ENCODE data around the gene EPHB1.
"Not testable (repeated sequence)": the region's sequence is repeated elsewhere in the genome, so short reads cannot be mapped to it uniquely, and the experiment has no call there.

Gene EPHB1

DNA sequence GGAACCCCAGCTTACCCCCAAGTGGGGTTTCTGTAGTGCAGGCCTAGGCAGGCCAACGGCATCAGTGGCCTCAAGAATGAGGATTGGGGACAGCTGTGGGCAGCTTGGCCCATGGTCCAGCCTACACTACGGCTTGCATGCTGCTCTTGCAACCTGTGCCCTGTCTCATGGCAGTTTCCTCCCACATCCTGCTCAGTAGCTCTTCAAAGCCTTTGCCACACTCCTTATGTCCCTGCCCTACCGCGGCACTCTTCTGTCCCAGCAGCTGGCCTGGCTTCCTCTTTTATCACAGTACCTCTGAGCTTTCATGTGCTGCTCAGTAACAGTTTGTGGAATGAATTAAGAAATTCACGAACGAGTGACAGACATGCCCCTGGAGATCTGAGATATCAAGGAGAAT lies 431.0 kb downstream of the EPHB1 start:
- Histone ChIP-seq H3K4me3 (ENCODE audit: low read depth in 1 of 5, low read length in 5 of 5) (no peak overlapping the region), H3K27me3 (ENCODE audit: control insufficient read depth in 5 of 5, insufficient read depth in 4 of 5, low read length in 5 of 5) (peaks cover 0 to 3% (median 0%) of the 10 kb centered on the region in 5 donors), H3K36me3 (ENCODE audit: control insufficient read depth in 5 of 5, insufficient read depth in 5 of 5, low read length in 5 of 5) (no peaks in the 10 kb centered on the region), H3K9me3 (ENCODE audit: control insufficient read depth in 5 of 5, low read length in 5 of 5) (peaks cover 0 to 3% (median 0%) of the 10 kb centered on the region in 5 donors), H3K4me1 (ENCODE audit: control insufficient read depth in 5 of 5, insufficient read depth in 5 of 5, low read length in 5 of 5) (peaks cover 0 to 17% (median 9%) of the 10 kb centered on the region in 5 donors), H3K27ac (ENCODE audit: low read depth, low read length) (no peak overlapping the region), H3K9ac (ENCODE audit: low read length in 5 of 5) (no peak overlapping the region)

DNA sequence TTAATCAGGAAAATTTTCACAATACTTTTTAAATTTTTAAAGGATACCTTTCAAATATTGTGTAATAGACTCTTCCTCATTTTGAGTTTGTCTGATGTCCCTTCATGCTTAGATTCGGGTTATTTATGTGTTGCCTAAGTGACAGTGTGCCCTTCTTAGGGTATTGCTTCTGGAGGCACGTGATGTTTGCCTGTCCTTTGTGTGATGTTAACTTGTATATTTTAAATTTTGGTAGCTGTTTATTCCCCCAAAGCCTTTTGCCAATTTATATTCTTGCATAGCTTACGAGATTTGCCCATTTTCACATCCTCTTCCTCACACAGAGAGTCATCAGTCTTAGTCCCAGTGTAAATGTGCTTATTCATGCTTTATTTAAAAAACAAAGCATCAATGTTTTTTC lies 433.1 kb downstream of the EPHB1 start:
- H3K9me3 ChIP-seq (ENCODE audit: control insufficient read depth in 5 of 5, low read length in 5 of 5), result peaks cover 0 to 3% (median 0%) of the 10 kb centered on the region in 5 donors
- no peak overlapping the region for H3K9ac ChIP-seq (ENCODE audit: low read length in 5 of 5)
- H3K27ac ChIP-seq (ENCODE audit: low read depth, low read length), result no peak overlapping the region
- H3K4me1 ChIP-seq (ENCODE audit: control insufficient read depth in 5 of 5, insufficient read depth in 5 of 5, low read length in 5 of 5), result peaks cover 0 to 17% (median 9%) of the 10 kb centered on the region in 5 donors
- no peaks in the 10 kb centered on the region for H3K36me3 ChIP-seq (ENCODE audit: control insufficient read depth in 5 of 5, insufficient read depth in 5 of 5, low read length in 5 of 5)
- no peak overlapping the region for H3K4me3 ChIP-seq (ENCODE audit: low read depth in 1 of 5, low read length in 5 of 5)
- peaks cover 0 to 3% (median 0%) of the 10 kb centered on the region in 5 donors for H3K27me3 ChIP-seq (ENCODE audit: control insufficient read depth in 5 of 5, insufficient read depth in 4 of 5, low read length in 5 of 5)

DNA sequence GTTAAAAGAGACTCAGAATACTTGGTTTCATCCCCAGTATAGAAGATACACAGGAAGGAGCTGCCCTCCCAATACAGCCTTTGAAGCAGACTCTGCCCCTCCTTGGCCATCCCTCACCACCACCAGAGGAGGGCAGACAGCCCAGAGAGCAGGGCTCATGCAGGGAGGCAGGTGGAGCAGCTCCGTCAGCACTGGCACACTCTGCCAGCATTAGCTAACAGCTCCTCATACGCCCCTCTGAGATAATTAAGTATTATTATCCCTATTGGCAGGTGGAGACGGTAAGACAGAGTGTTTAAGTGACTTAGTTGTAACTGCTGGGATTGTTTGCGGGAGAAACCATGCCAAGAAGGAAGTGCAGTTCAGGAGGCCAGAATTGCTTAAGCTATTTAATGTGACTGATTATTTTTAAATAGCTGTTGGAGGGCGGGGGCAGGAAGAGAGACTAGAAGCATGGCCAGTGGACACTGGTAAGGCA lies 434.0 kb downstream of the EPHB1 start:
- no peak overlapping the region for H3K27ac ChIP-seq (ENCODE audit: low read depth, low read length)
- no peak overlapping the region for H3K4me3 ChIP-seq (ENCODE audit: low read depth in 1 of 5, low read length in 5 of 5)
- no peaks in the 10 kb centered on the region for H3K36me3 ChIP-seq (ENCODE audit: control insufficient read depth in 5 of 5, insufficient read depth in 5 of 5, low read length in 5 of 5)
- H3K9ac ChIP-seq (ENCODE audit: low read length in 5 of 5), result no peak overlapping the region
- peaks cover 0 to 17% (median 9%) of the 10 kb centered on the region in 5 donors for H3K4me1 ChIP-seq (ENCODE audit: control insufficient read depth in 5 of 5, insufficient read depth in 5 of 5, low read length in 5 of 5)
- H3K9me3 ChIP-seq (ENCODE audit: control insufficient read depth in 5 of 5, low read length in 5 of 5), result peaks cover 0 to 3% (median 0%) of the 10 kb centered on the region in 5 donors
- H3K27me3 ChIP-seq (ENCODE audit: control insufficient read depth in 5 of 5, insufficient read depth in 4 of 5, low read length in 5 of 5), result peaks cover 0 to 3% (median 0%) of the 10 kb centered on the region in 5 donors

DNA sequence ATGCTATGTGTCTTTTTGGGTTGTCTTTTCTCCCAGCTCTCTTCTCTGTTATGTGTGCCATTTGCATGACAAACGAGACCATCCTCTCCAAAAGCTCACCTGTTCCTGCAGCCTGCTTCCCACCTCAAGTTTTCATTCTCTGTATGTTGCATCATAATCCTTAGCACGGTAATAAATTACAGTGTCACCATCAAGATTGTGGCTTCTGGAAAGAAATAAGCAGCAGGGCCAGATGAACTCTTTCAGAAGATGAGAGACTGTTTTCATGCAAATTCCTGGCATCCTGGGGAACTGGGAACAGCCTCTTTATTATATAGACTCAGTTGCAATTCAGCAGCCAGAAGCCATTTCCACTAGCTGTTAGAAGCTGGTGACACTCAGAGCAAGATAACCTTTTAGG lies 436.7 kb downstream of the EPHB1 start:
- Histone ChIP-seq H3K27me3 (ENCODE audit: control insufficient read depth in 5 of 5, insufficient read depth in 4 of 5, low read length in 5 of 5) (peaks cover 0 to 3% (median 0%) of the 10 kb centered on the region in 5 donors), H3K27ac (ENCODE audit: low read depth, low read length) (no peak overlapping the region), H3K9ac (ENCODE audit: low read length in 5 of 5) (no peak overlapping the region), H3K36me3 (ENCODE audit: control insufficient read depth in 5 of 5, insufficient read depth in 5 of 5, low read length in 5 of 5) (no peaks in the 10 kb centered on the region), H3K4me1 (ENCODE audit: control insufficient read depth in 5 of 5, insufficient read depth in 5 of 5, low read length in 5 of 5) (peaks cover 0 to 17% (median 9%) of the 10 kb centered on the region in 5 donors), H3K4me3 (ENCODE audit: low read depth in 1 of 5, low read length in 5 of 5) (no peak overlapping the region), H3K9me3 (ENCODE audit: control insufficient read depth in 5 of 5, low read length in 5 of 5) (peaks cover 0 to 3% (median 0%) of the 10 kb centered on the region in 5 donors)

DNA sequence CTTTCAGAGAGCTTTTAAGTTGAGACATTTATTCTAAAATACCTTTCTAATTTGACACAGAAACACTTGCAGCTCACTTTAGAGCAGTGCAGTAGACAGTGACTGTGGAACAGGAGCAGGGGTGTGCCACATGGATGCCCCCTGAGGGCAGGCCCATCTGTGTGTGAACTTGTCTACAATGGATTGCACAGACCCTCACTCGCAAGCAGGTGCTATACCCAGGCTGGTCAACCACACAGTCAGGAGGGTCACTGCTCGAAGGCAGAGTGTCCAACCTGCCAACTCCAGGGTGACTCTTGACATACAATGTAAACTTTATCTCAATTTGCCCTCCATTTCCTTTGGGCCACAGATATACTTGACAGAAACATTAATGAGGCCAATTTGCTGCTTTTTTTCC lies 437.2 kb downstream of the EPHB1 start:
- Histone ChIP-seq H3K4me1 (ENCODE audit: control insufficient read depth in 5 of 5, insufficient read depth in 5 of 5, low read length in 5 of 5) (peaks cover 0 to 17% (median 9%) of the 10 kb centered on the region in 5 donors), H3K27me3 (ENCODE audit: control insufficient read depth in 5 of 5, insufficient read depth in 4 of 5, low read length in 5 of 5) (peaks cover 0 to 3% (median 0%) of the 10 kb centered on the region in 5 donors), H3K9me3 (ENCODE audit: control insufficient read depth in 5 of 5, low read length in 5 of 5) (peaks cover 0 to 3% (median 0%) of the 10 kb centered on the region in 5 donors), H3K36me3 (ENCODE audit: control insufficient read depth in 5 of 5, insufficient read depth in 5 of 5, low read length in 5 of 5) (no peaks in the 10 kb centered on the region), H3K27ac (ENCODE audit: low read depth, low read length) (no peak overlapping the region), H3K9ac (ENCODE audit: low read length in 5 of 5) (no peak overlapping the region), H3K4me3 (ENCODE audit: low read depth in 1 of 5, low read length in 5 of 5) (no peak overlapping the region)

DNA sequence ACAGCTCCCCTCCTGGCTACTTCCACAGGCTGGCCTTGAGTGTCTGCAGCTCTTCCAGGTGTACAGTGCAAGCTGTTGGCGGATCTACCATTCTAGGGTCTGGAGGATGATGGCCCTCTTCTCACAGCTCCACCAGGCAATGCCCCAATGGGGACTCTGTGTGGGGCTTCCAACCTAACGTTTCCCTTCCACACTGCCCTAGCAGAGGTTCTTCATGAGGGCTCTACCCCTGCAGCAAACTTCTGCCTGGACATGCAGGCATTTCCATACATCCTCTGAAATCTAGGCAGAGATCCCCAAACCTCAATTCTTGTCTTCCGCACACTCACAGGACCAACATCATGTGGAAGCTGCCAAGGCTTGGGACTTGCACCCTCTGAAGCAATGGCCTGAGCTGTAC lies 438.4 kb downstream of the EPHB1 start:
- H3K9ac ChIP-seq (ENCODE audit: low read length in 5 of 5); H3K27me3 ChIP-seq (ENCODE audit: control insufficient read depth in 5 of 5, insufficient read depth in 4 of 5, low read length in 5 of 5); H3K9me3 ChIP-seq (ENCODE audit: control insufficient read depth in 5 of 5, low read length in 5 of 5); H3K4me3 ChIP-seq (ENCODE audit: low read depth in 1 of 5, low read length in 5 of 5); H3K27ac ChIP-seq (ENCODE audit: low read depth, low read length); H3K36me3 ChIP-seq (ENCODE audit: control insufficient read depth in 5 of 5, insufficient read depth in 5 of 5, low read length in 5 of 5): not testable (repeated sequence)
- H3K4me1 ChIP-seq (ENCODE audit: control insufficient read depth in 5 of 5, insufficient read depth in 5 of 5, low read length in 5 of 5), result peaks cover 0 to 13% (median 9%) of the 10 kb centered on the region in 5 donors

DNA sequence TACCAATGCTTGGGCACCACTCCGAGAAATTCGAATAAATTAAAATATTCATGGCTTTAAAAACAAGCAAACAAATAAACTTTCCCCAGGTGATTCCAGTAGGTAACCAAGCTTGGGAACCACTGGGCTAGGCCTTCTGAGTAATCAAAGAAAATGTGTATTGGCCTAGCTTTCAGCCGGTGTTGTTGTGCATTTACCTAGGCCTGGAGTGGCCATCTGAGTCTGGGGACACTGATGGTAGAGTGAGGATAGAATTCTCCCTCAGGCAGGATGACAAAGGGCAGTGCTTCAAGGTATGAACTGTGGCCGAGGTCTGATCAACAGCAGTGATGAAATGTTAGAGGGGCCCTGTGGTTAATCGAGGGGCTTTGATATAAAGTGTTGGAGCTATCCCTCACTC lies 440.5 kb downstream of the EPHB1 start:
- H3K4me3 ChIP-seq (ENCODE audit: low read depth in 1 of 5, low read length in 5 of 5), result no peak overlapping the region
- no peaks in the 10 kb centered on the region for H3K4me1 ChIP-seq (ENCODE audit: control insufficient read depth in 5 of 5, insufficient read depth in 5 of 5, low read length in 5 of 5)
- H3K9ac ChIP-seq (ENCODE audit: low read length in 5 of 5), result no peak overlapping the region
- no peak overlapping the region for H3K27ac ChIP-seq (ENCODE audit: low read depth, low read length)
- no peaks in the 10 kb centered on the region for H3K36me3 ChIP-seq (ENCODE audit: control insufficient read depth in 5 of 5, insufficient read depth in 5 of 5, low read length in 5 of 5)
- H3K9me3 ChIP-seq (ENCODE audit: control insufficient read depth in 5 of 5, low read length in 5 of 5), result no peaks in the 10 kb centered on the region
- H3K27me3 ChIP-seq (ENCODE audit: control insufficient read depth in 5 of 5, insufficient read depth in 4 of 5, low read length in 5 of 5), result no peaks in the 10 kb centered on the region

DNA sequence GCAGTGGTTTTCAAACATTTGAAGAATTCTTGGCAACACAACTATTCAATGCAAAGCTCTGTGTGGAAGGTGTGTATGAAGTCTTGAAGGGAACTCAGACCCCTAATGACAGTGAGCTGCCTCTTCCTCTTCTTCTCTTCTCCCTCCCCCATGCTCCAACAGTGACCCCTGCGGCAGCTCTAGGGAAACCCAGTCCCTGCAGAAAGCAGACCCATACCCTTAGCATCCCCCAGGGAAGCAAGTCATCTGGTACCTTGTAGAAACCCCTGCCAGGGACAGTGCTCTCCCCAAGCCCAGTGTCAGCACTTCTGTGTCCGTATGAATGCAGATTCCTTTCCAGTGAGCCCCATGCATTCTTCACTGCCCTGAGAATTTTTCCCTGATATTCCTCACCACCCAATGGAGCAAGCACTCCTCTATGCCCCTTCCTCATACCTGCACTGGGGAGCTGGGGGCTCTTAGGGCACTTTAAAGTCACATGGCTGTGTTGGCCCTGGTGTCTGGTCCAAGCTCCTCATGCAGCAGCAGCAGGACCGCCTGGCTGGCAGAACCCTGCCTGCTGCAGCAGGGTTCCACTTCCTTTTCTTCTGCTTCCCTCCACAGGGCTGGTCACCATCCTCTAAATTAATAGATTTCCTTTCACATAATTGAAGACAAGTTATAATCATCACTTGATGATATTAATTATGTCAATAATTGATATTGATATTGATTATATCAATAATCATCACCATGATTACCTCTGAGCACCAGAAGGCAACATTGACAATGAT lies 442.5 kb downstream of the EPHB1 start:
- no peak overlapping the region for H3K27ac ChIP-seq (ENCODE audit: low read depth, low read length)
- H3K27me3 ChIP-seq (ENCODE audit: control insufficient read depth in 5 of 5, insufficient read depth in 4 of 5, low read length in 5 of 5), result no peaks in the 10 kb centered on the region
- H3K4me1 ChIP-seq (ENCODE audit: control insufficient read depth in 5 of 5, insufficient read depth in 5 of 5, low read length in 5 of 5), result no peaks in the 10 kb centered on the region
- no peak overlapping the region for H3K4me3 ChIP-seq (ENCODE audit: low read depth in 1 of 5, low read length in 5 of 5)
- no peak overlapping the region for H3K9ac ChIP-seq (ENCODE audit: low read length in 5 of 5)
- H3K9me3 ChIP-seq (ENCODE audit: control insufficient read depth in 5 of 5, low read length in 5 of 5), result no peaks in the 10 kb centered on the region
- H3K36me3 ChIP-seq (ENCODE audit: control insufficient read depth in 5 of 5, insufficient read depth in 5 of 5, low read length in 5 of 5), result no peaks in the 10 kb centered on the region

DNA sequence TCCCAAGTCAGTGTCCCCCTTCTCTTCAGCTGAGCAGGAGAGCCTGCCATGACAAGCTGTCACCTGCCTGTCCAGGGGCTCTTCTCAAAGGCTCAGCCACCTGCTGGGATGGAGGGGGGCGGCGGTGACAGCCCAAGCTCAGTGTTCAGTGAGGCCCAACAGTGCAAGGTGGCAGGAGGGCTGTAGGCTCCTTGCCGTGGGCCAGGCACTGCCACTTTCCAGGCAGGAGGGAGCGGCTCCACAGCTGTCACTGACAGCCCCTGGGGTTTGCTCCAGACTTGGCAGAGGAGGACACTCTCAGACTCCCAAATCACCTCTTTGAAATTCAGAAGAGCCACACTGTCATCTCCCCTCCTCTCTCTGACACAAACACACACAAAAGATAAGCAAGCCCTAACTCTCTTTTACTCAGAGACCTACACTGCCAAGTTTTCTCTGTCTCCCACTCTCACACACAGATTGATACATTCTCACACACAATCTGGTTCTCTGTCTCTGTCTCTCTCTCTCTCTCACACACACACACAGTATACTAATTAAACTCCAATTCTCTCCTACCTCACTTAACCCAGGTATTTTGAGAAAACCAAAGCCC lies 443.3 kb downstream of the EPHB1 start:
- Histone ChIP-seq H3K4me3 (ENCODE audit: low read depth in 1 of 5, low read length in 5 of 5) (no peak overlapping the region), H3K9me3 (ENCODE audit: control insufficient read depth in 5 of 5, low read length in 5 of 5) (no peaks in the 10 kb centered on the region), H3K36me3 (ENCODE audit: control insufficient read depth in 5 of 5, insufficient read depth in 5 of 5, low read length in 5 of 5) (no peaks in the 10 kb centered on the region), H3K27ac (ENCODE audit: low read depth, low read length) (no peak overlapping the region), H3K27me3 (ENCODE audit: control insufficient read depth in 5 of 5, insufficient read depth in 4 of 5, low read length in 5 of 5) (no peaks in the 10 kb centered on the region), H3K9ac (ENCODE audit: low read length in 5 of 5) (no peak overlapping the region), H3K4me1 (ENCODE audit: control insufficient read depth in 5 of 5, insufficient read depth in 5 of 5, low read length in 5 of 5) (no peaks in the 10 kb centered on the region)

DNA sequence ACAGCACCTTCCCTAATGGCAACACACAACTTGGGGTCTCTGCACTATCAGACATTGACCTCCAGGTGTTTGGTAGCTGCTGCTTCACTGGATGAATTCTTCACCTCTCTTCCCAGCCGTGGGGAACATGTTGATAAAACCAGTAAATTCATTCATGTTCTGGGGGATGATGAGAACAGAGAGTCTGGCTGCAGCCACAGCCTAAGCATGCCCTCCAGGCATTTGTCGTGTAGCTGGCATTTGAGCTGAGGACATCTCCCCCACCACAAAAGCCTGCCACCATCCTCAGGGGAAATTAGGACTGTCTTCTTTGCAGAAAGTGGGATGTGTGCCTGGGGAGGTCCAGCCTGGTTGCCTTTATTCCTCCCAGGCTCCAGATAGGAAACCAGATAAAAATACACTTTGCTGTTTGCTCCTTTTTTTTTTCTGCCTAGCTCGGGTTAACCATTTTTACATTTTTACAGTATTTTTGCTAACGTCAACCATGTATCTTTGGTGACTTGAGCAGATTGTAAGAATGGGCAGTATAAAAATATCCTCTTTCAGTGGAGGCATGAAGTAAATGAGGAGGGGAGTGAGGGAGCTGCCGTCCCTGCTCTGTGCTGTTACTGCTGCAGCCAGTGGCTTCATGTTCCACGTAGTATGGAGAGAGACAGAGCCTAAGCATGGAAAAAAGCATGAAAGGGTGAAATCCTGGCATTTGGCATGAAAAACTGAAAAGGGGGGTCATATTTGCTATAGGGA lies 444.0 kb downstream of the EPHB1 start:
- no peaks in the 10 kb centered on the region for H3K4me1 ChIP-seq (ENCODE audit: control insufficient read depth in 5 of 5, insufficient read depth in 5 of 5, low read length in 5 of 5)
- H3K27me3 ChIP-seq (ENCODE audit: control insufficient read depth in 5 of 5, insufficient read depth in 4 of 5, low read length in 5 of 5), result no peaks in the 10 kb centered on the region
- no peak overlapping the region for H3K4me3 ChIP-seq (ENCODE audit: low read depth in 1 of 5, low read length in 5 of 5)
- no peak overlapping the region for H3K27ac ChIP-seq (ENCODE audit: low read depth, low read length)
- no peaks in the 10 kb centered on the region for H3K9me3 ChIP-seq (ENCODE audit: control insufficient read depth in 5 of 5, low read length in 5 of 5)
- no peaks in the 10 kb centered on the region for H3K36me3 ChIP-seq (ENCODE audit: control insufficient read depth in 5 of 5, insufficient read depth in 5 of 5, low read length in 5 of 5)
- H3K9ac ChIP-seq (ENCODE audit: low read length in 5 of 5), result no peak overlapping the region

Data from subcutaneous abdominal adipose tissue (tissue), 5 donors.